MM.1S (cell line): ENCODE measurements around the gene SLC28A3.

Experiments
- DNase-seq: peaks from one replicate; pipeline ENCODE4 v3.0.0-alpha.2; 2015
- H2AFZ ChIP-seq: fragments of 300-600 bp; sonication (generic); 2 replicates; pipeline ENCODE4 v1.6.0; 2016; ENCODE audit warnings: antibody characterized with exemption, low read length
- H3F3A ChIP-seq: fragments of 300-600 bp; sonication (generic); 2 replicates; pipeline ENCODE4 v1.6.1; 2016; ENCODE audit warnings: mild to moderate bottlenecking, antibody characterized with exemption, low read length, moderate library complexity, mixed read lengths; ENCODE audit not compliant: insufficient read depth
- H3K27ac ChIP-seq: fragments of 300-600 bp; sonication (generic); 2 replicates; pipeline ENCODE4 v1.5.1; 2016; ENCODE audit warnings: mild to moderate bottlenecking, low read length
- H3K27me3 ChIP-seq: fragments of 300-600 bp; sonication (generic); replicated peaks from 2 replicates; pipeline ENCODE4 v1.6.0; 2016; ENCODE audit warnings: low read length; ENCODE audit not compliant: insufficient read depth
- H3K36me3 ChIP-seq: fragments of 300-600 bp; sonication (generic); replicated peaks from 2 replicates; pipeline ENCODE4 v1.6.1; 2016; ENCODE audit warnings: mild to moderate bottlenecking, low read length, mixed read lengths; ENCODE audit not compliant: insufficient read depth
- H3K4me1 ChIP-seq: fragments of 300-600 bp; sonication (generic); 2 replicates; pipeline ENCODE4 v1.6.1; 2016; ENCODE audit warnings: low read length, mixed read lengths
- H3K4me2 ChIP-seq: fragments of 300-600 bp; sonication (generic); 2 replicates; pipeline ENCODE4 v1.6.0; 2016; ENCODE audit warnings: low read depth, low read length
- H3K4me3 ChIP-seq: fragments of 300-600 bp; sonication (generic); 2 replicates; pipeline ENCODE4 v1.5.1; 2016; ENCODE audit warnings: low read length, mixed read lengths
- H3K79me2 ChIP-seq: fragments of 300-600 bp; sonication (generic); 2 replicates; pipeline ENCODE4 v1.6.1; 2016; ENCODE audit warnings: mixed run types, low read length, mixed read lengths
- H3K9ac ChIP-seq: fragments of 300-600 bp; sonication (generic); 2 replicates; pipeline ENCODE4 v1.6.1; 2016; ENCODE audit warnings: low read length, mixed read lengths
- H3K9me2 ChIP-seq: fragments of 300-600 bp; sonication (generic); replicated peaks from 2 replicates; pipeline ENCODE4 v1.6.1; 2016; ENCODE audit warnings: mild to moderate bottlenecking, low read length, mixed read lengths; ENCODE audit not compliant: insufficient read depth
- H3K9me3 ChIP-seq: fragments of 300-600 bp; sonication (generic); replicated peaks from 2 replicates; pipeline ENCODE4 v1.6.1; 2016; ENCODE audit warnings: mild to moderate bottlenecking, low read length, mixed read lengths; ENCODE audit not compliant: insufficient read depth
- H4K20me1 ChIP-seq: fragments of 300-600 bp; sonication (generic); 2 replicates; pipeline ENCODE4 v1.6.1; 2016; ENCODE audit warnings: mild to moderate bottlenecking, low read length, moderate library complexity, mixed read lengths; ENCODE audit not compliant: insufficient read depth
- CTCF ChIP-seq: fragments of 300-600 bp; sonication (generic); IDR thresholded peaks from 2 replicates; pipeline ENCODE4 v1.5.1; 2016; ENCODE audit warnings: antibody characterized with exemption, low read length, mixed read lengths
- EZH2 ChIP-seq: fragments of 300-600 bp; sonication (generic); optimal IDR thresholded peaks from 2 replicates; pipeline ENCODE3; 2017; ENCODE audit warnings: low read depth, mild to moderate bottlenecking, antibody characterized with exemption, low read length, mixed read lengths
- EZH2phosphoT487 ChIP-seq: fragments of 300-600 bp; sonication (generic); IDR thresholded peaks from 2 replicates; pipeline ENCODE4 v1.6.1; 2018; ENCODE audit warnings: antibody characterized with exemption, low read length

SLC28A3 gene

GRCh38 chr9:84228130-84228720 lies 112.3 kb downstream of the SLC28A3 start:
- Histone ChIP-seq H3K9me2 (no peaks in the 10 kb centered on the region), H3K9ac (no peak overlapping the region), H3K79me2 (no peaks in the 10 kb centered on the region), H2AFZ (no peak overlapping the region), H3K4me2 (no peak overlapping the region), H4K20me1 (no peaks in the 10 kb centered on the region), H3K4me3 (no peak overlapping the region), H3K36me3 (no peaks in the 10 kb centered on the region), H3K27me3 (no peaks in the 10 kb centered on the region), H3K27ac (no peak overlapping the region), H3K4me1 (no peaks in the 10 kb centered on the region), H3K9me3 (no peaks in the 10 kb centered on the region), H3F3A (no peaks in the 10 kb centered on the region)
- DNase-seq: no peak
- no peak for TF ChIP-seq EZH2
- TF ChIP-seq CTCF: no peak
- TF ChIP-seq EZH2phosphoT487: no peak

DNA sequence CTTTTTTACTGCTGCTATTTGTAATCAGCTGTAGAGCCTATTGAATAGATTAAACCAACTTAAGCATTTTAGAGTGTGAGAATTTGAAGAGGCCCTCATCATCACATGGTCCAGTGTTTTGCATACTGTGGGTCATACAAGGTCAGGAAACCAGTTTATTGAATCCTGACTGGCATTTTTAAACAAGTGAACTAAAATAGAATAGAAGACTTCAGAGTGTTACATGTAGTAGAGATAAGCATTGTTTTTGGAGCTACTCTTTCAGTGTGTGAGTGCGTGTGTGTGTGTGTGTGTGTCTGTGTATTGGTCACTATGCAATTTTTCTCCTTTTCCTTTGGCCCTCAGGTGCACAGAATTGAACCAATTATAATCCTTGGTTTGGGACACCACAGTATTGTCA lies 114.4 kb downstream of the SLC28A3 start:
- Histone ChIP-seq H2AFZ (no peak overlapping the region), H3K4me2 (no peak overlapping the region), H3K9ac (no peak overlapping the region), H4K20me1 (no peaks in the 10 kb centered on the region), H3K4me3 (no peak overlapping the region), H3K9me2 (no peaks in the 10 kb centered on the region), H3K4me1 (no peaks in the 10 kb centered on the region), H3K27ac (no peak overlapping the region), H3K79me2 (no peaks in the 10 kb centered on the region), H3K9me3 (no peaks in the 10 kb centered on the region), H3K27me3 (no peaks in the 10 kb centered on the region), H3F3A (no peaks in the 10 kb centered on the region), H3K36me3 (no peaks in the 10 kb centered on the region)
- DNase-seq: no peak
- no peak for TF ChIP-seq CTCF
- TF ChIP-seq EZH2phosphoT487: no peak
- TF ChIP-seq EZH2: no peak
